H9 (cell line): ENCODE data around the gene UNC5B. TPM values are rescaled to one million over a fixed set of nuclear protein-coding genes. Genes with fewer than 3 reads are reported as not detected.
A peak's percentile ranks its signal among the peaks of the same experiment; 100 is the strongest.

Experiments
- DNase-seq: peaks from one replicate; pipeline ENCODE4 v3.0.0-alpha.2; 2017
- H2AFZ ChIP-seq: one replicate; pipeline ENCODE4 v1.6.1; 2013; ENCODE audit warnings: mild to moderate bottlenecking, low read length, control low read depth, moderate library complexity
- H2AK5ac ChIP-seq: 2 replicates; pipeline ENCODE4 v1.6.1; 2013; ENCODE audit warnings: low read length, control low read depth, mixed read lengths; ENCODE audit not compliant: insufficient read length
- H2BK120ac ChIP-seq: one replicate; pipeline ENCODE4 v1.6.1; 2013; ENCODE audit warnings: low read depth, mild to moderate bottlenecking, low read length, control low read depth, inconsistent platforms; ENCODE audit not compliant: poor library complexity, severe bottlenecking
- H2BK12ac ChIP-seq: 2 replicates; pipeline ENCODE4 v1.6.1; 2013; ENCODE audit warnings: low read length, control low read depth, mixed read lengths, low read depth; ENCODE audit not compliant: insufficient read length
- H2BK15ac ChIP-seq: 2 replicates; pipeline ENCODE4 v1.6.1; 2013; ENCODE audit warnings: low read depth, low read length, control low read depth
- H2BK20ac ChIP-seq: one replicate; pipeline ENCODE4 v1.6.1; 2013; ENCODE audit warnings: low read depth, mild to moderate bottlenecking, low read length, control low read depth, inconsistent platforms; ENCODE audit not compliant: poor library complexity, severe bottlenecking
- H2BK5ac ChIP-seq: 2 replicates; pipeline ENCODE4 v1.6.1; 2013; ENCODE audit warnings: low read length, control low read depth, mixed read lengths; ENCODE audit not compliant: insufficient read length
- H3K14ac ChIP-seq: 2 replicates; pipeline ENCODE4 v1.6.1; 2013; ENCODE audit warnings: low read length, control low read depth; ENCODE audit not compliant: insufficient read depth
- H3K18ac ChIP-seq: 2 replicates; pipeline ENCODE4 v1.6.1; 2013; ENCODE audit warnings: low read depth, mild to moderate bottlenecking, mixed read lengths, low read length, control low read depth; ENCODE audit not compliant: insufficient read length
- H3K23ac ChIP-seq: 2 replicates; pipeline ENCODE4 v1.6.1; 2013; ENCODE audit warnings: low read length, control low read depth, mixed read lengths, low read depth; ENCODE audit not compliant: insufficient read length
- H3K23me2 ChIP-seq: 2 replicates; pipeline ENCODE4 v1.6.1; 2013; ENCODE audit warnings: low read depth, mild to moderate bottlenecking, mixed read lengths, low read length, control low read depth; ENCODE audit not compliant: insufficient read length, poor library complexity, severe bottlenecking
- H3K27ac ChIP-seq: 2 replicates; pipeline ENCODE4 v1.5.1; 2013; ENCODE audit warnings: low read length, control low read depth, mixed read lengths, low read depth; ENCODE audit not compliant: insufficient read length
- H3K27me3 ChIP-seq: 2 replicates; pipeline ENCODE4 v1.6.1; 2013; ENCODE audit warnings: low read length, control low read depth, inconsistent platforms; ENCODE audit not compliant: insufficient read depth
- H3K4ac ChIP-seq: 2 replicates; pipeline ENCODE4 v1.6.1; 2013; ENCODE audit warnings: low read depth, mild to moderate bottlenecking, control low read depth, inconsistent platforms, low read length, moderate library complexity
- H3K4me1 ChIP-seq: 2 replicates; pipeline ENCODE4 v1.6.1; 2013; ENCODE audit warnings: low read length, control low read depth, inconsistent platforms; ENCODE audit not compliant: insufficient read depth
- H3K4me2 ChIP-seq: 2 replicates; pipeline ENCODE4 v1.6.1; 2013; ENCODE audit warnings: low read length, control low read depth, mixed read lengths; ENCODE audit not compliant: insufficient read length, insufficient read depth
- H3K56ac ChIP-seq: 2 replicates; pipeline ENCODE4 v1.6.1; 2013; ENCODE audit warnings: low read depth, mild to moderate bottlenecking, mixed read lengths, low read length, control low read depth; ENCODE audit not compliant: insufficient read length
- H3K79me1 ChIP-seq: 2 replicates; pipeline ENCODE4 v1.6.1; 2013; ENCODE audit warnings: low read depth, mild to moderate bottlenecking, moderate library complexity, low read length, control low read depth, inconsistent platforms; ENCODE audit not compliant: insufficient read depth, poor library complexity, severe bottlenecking
- H3K79me2 ChIP-seq: 2 replicates; pipeline ENCODE4 v1.6.1; 2013; ENCODE audit warnings: low read length, control low read depth, inconsistent platforms; ENCODE audit not compliant: insufficient read depth
- H3K9ac ChIP-seq: 2 replicates; pipeline ENCODE4 v1.6.1; 2013; ENCODE audit warnings: low read length, control low read depth, mixed read lengths; ENCODE audit not compliant: insufficient read length; ENCODE audit errors: extremely low read depth
- H3K9me3 ChIP-seq: one replicate; pipeline ENCODE4 v1.6.1; 2013; ENCODE audit warnings: low read depth, low read length, inconsistent platforms; ENCODE audit not compliant: control insufficient read depth
- H3T11ph ChIP-seq: one replicate; pipeline ENCODE4 v1.6.1; 2013; ENCODE audit warnings: mild to moderate bottlenecking, low read length, control low read depth, inconsistent platforms
- H4K20me1 ChIP-seq: one replicate; pipeline ENCODE4 v1.6.1; 2013; ENCODE audit not compliant: control insufficient read depth, insufficient read length, insufficient read depth
- H4K5ac ChIP-seq: 2 replicates; pipeline ENCODE4 v1.6.1; 2013; ENCODE audit warnings: low read depth, mild to moderate bottlenecking, mixed read lengths, low read length, control low read depth; ENCODE audit not compliant: insufficient read length
- H4K8ac ChIP-seq: replicated peaks from 2 replicates; pipeline ENCODE4 v1.6.1; 2013; ENCODE audit warnings: low read length, control low read depth, mixed read lengths, low read depth; ENCODE audit not compliant: insufficient read length
- H4K91ac ChIP-seq: 2 replicates; pipeline ENCODE4 v1.6.1; 2013; ENCODE audit warnings: low read depth, mild to moderate bottlenecking, moderate library complexity, mixed read lengths, low read length, control low read depth; ENCODE audit not compliant: insufficient read length
- H3K27ac Mint-ChIP-seq, 3 experiments: 2 replicates in 2 of 3; 3 replicates in 1 of 3; pipeline ENCODE4 v1.8.0; 2020 to 2021; ENCODE audit warnings: mixed read lengths in 3 of 3, mild to moderate bottlenecking in 1 of 3, moderate library complexity in 1 of 3
- H3K27me3 Mint-ChIP-seq: 2 replicates; pipeline ENCODE4 v1.8.0; 2021; ENCODE audit warnings: low read depth, mild to moderate bottlenecking, moderate library complexity, mixed read lengths
- H3K36me3 Mint-ChIP-seq, 3 experiments: 2 replicates in 2 of 3; 3 replicates in 1 of 3; pipeline ENCODE4 v1.8.0; 2020 to 2021; ENCODE audit warnings: low read depth in 3 of 3, mixed read lengths in 3 of 3; ENCODE audit not compliant: insufficient read depth in 1 of 3
- H3K4me1 Mint-ChIP-seq, 2 experiments: 2 replicates each; pipeline ENCODE4 v1.8.0; 2020; ENCODE audit warnings: mixed read lengths in 2 of 2
- H3K4me3 Mint-ChIP-seq, 2 experiments: 2 replicates in 1 of 2; 3 replicates in 1 of 2; pipeline ENCODE4 v1.8.0; 2020 to 2021; ENCODE audit warnings: mild to moderate bottlenecking in 2 of 2, mixed read lengths in 2 of 2, moderate library complexity in 1 of 2
- H3K9me3 Mint-ChIP-seq, 2 experiments: 2 replicates in 1 of 2; 3 replicates in 1 of 2; pipeline ENCODE4 v1.8.0; 2020; ENCODE audit warnings: mild to moderate bottlenecking in 2 of 2, mixed read lengths in 2 of 2, moderate library complexity in 1 of 2
- CTCF ChIP-seq: fragments of 200-600 bp; sonication (generic); conservative IDR thresholded peaks from 3 replicates; pipeline ENCODE4 v1.8.0; 2021; ENCODE audit warnings: antibody characterized with exemption, mild to moderate bottlenecking
- WGBS: extraction: QIAGEN DNeasy Blood & Tissue Kit; methylation state at CpG from one replicate; pipeline ENCODE4 v1.1.7; 2013; ENCODE audit warnings: missing lambda C conversion rate, low lambda C conversion rate, mixed read lengths; ENCODE audit not compliant: insufficient read length; ENCODE audit errors: extremely low coverage; 5-methylcytosine and 5-hydroxymethylcytosine counted together
- total RNA-seq: library from RNA; stranded (reverse); gene quantifications from 2 replicates; pipeline ENCODE4 v1.2.1, GENCODE V29; 2021

Gene UNC5B
- total RNA-seq, 1 experiment from 2014 or later = 28.4 TPM

GRCh38 chr10:71249996-71250395, 37.6 kb downstream of the UNC5B start:
- no peak for TF ChIP-seq CTCF
- H3T11ph ChIP-seq = no peak overlapping the region
- no peaks in the 10 kb centered on the region for H4K20me1 ChIP-seq
- H3K4me3 Mint-ChIP-seq = no peak overlapping the region
- no peak overlapping the region for H3K9ac ChIP-seq
- 0 out of 7 replicates have a peak, but pooled peaks cover 0 to 2% (median 0%) of the 10 kb centered on the region in 3 experiments for H3K36me3 Mint-ChIP-seq
- no peaks in the 10 kb centered on the region for H3K27me3 Mint-ChIP-seq
- no peaks in the 10 kb centered on the region for H3K9me3 ChIP-seq
- no peak overlapping the region for H2BK5ac ChIP-seq
- H3K56ac ChIP-seq = no peak overlapping the region
- no peaks in the 10 kb centered on the region for H3K79me1 ChIP-seq
- H4K5ac ChIP-seq = no peak overlapping the region
- H2BK15ac ChIP-seq = no peak overlapping the region
- no peak overlapping the region for H3K27ac ChIP-seq
- H3K9me3 Mint-ChIP-seq = no peaks in the 10 kb centered on the region; a peak in 1 of 5 replicates
- DNase-seq = no peak
- H3K4ac ChIP-seq = no peak overlapping the region
- no peak overlapping the region for H3K14ac ChIP-seq
- no peak overlapping the region for H2BK20ac ChIP-seq
- H3K4me1 ChIP-seq = peaks cover 12% of the 10 kb centered on the region; the same call in 1 of the 2 replicates
- H3K23me2 ChIP-seq = no peaks in the 10 kb centered on the region
- peaks cover 49 to 54% of the 10 kb centered on the region in 2 experiments for H3K4me1 Mint-ChIP-seq
- no peak overlapping the region for H4K91ac ChIP-seq
- no peak overlapping the region for H2AFZ ChIP-seq
- H4K8ac ChIP-seq = no peak overlapping the region
- peak overlapping the region in 1 of 3 experiments; percentile 54; a peak in 1 of 7 replicates for H3K27ac Mint-ChIP-seq
- H2BK120ac ChIP-seq = no peak overlapping the region
- H3K18ac ChIP-seq = no peak overlapping the region
- no peak overlapping the region for H2BK12ac ChIP-seq
- no peak overlapping the region for H3K4me2 ChIP-seq
- H2AK5ac ChIP-seq = no peak overlapping the region
- H3K79me2 ChIP-seq = no peaks in the 10 kb centered on the region
- H3K23ac ChIP-seq = no peak overlapping the region
- no CpG with 5 or more reads among the region's 7 CpGs for WGBS
- no peaks in the 10 kb centered on the region for H3K27me3 ChIP-seq
